Measurements from ENCODE around the gene PLGRKT. TPM values are rescaled to one million over a fixed set of nuclear protein-coding genes. Genes with fewer than 3 reads are reported as not detected.
A peak's percentile ranks its signal among the peaks of the same experiment; 100 is the strongest.
"Not testable (repeated sequence)": the region's sequence is repeated elsewhere in the genome, so short reads cannot be mapped to it uniquely, and the experiment has no call there.

PLGRKT gene
- polyA plus RNA-seq, 12 donors = 21.4 to 65.3 (median 33.5) TPM; not detected in 1

GRCh38 chr9:5389109-5389732 is 48.5 kb downstream of the PLGRKT start:
- no peak for DNase-seq

- no peak for DNase-seq
Observed at GRCh38 chr9:5388026-5388819, 49.5 kb downstream of the PLGRKT start.

- DNase-seq = no peak
Observed at GRCh38 chr9:5384436-5384835, 53.3 kb downstream of the PLGRKT start.

GRCh38 chr9:5382479-5382878 is 55.2 kb downstream of the PLGRKT start:
- no peak for DNase-seq

- DNase-seq = no peak
Observed at GRCh38 chr9:5375790-5376477, 61.8 kb downstream of the PLGRKT start.

- no peak for DNase-seq
Observed at GRCh38 chr9:5375091-5375490, 62.6 kb downstream of the PLGRKT start.

- no peak for DNase-seq
Observed at GRCh38 chr9:5364294-5365024, 73.3 kb downstream of the PLGRKT start.

- DNase-seq = peak; percentile 15
Observed at GRCh38 chr9:5361326-5362010, 76.3 kb downstream of the PLGRKT start.

GRCh38 chr9:5360341-5360740 is 77.4 kb downstream of the PLGRKT start:
- DNase-seq = no peak

- DNase-seq = peak; percentile 11
Observed at GRCh38 chr9:5357431-5358105, 80.2 kb downstream of the PLGRKT start.

- DNase-seq = no peak
Observed at GRCh38 chr9:5355817-5356216, 81.9 kb downstream of the PLGRKT start.

- DNase-seq = no peak
Observed at GRCh38 chr9:5355226-5355625, 82.5 kb downstream of the PLGRKT start.

GRCh38 chr9:5354184-5354583 is 83.5 kb downstream of the PLGRKT start:
- DNase-seq = no peak

GRCh38 chr9:5352637-5353248 is 85.0 kb downstream of the PLGRKT start:
- no peak for DNase-seq

GRCh38 chr9:5338992-5339981 is 98.4 kb downstream of the PLGRKT start, which contains the start of gene RLN1:
Gene RLN1 (minus strand): TSS chr9:5339876. CDS start chr9:5339746, 130 bp downstream.
- not testable (repeated sequence) for DNase-seq

GRCh38 chr9:5336688-5337087 is 101.0 kb downstream of the PLGRKT start:
- no peak for DNase-seq

- DNase-seq = not testable (repeated sequence)
Observed at GRCh38 chr9:5331276-5331675, 106.4 kb downstream of the PLGRKT start.

- no peak for DNase-seq
Observed at GRCh38 chr9:5326893-5327548, 110.7 kb downstream of the PLGRKT start.
